SK-N-SH treated with all-trans-retinoic acid at 6 μM for 48 hours (cell line): ENCODE measurements around the gene SMPDL3A.

Source experiments
- ATAC-seq: fragments of 200-7000 bp; cut with Tn5 transposase; 3 replicates; pipeline ENCODE4 v1.9.1; 2020; ENCODE audit warnings: mild to moderate bottlenecking, moderate library complexity
- BACH2 ChIP-seq: fragments of 250-450 bp; sonication (Bioruptor Pico); IDR thresholded peaks from 2 replicates; pipeline ENCODE4 v1.9.0; 2021; ENCODE audit warnings: mild to moderate bottlenecking, borderline replicate concordance
- CREB5 ChIP-seq: fragments of 250-450 bp; sonication (Bioruptor Pico); IDR thresholded peaks from 2 replicates; pipeline ENCODE4 v1.5.1; 2020; ENCODE audit warnings: low read depth, mild to moderate bottlenecking, moderate library complexity
- CSDC2 ChIP-seq: fragments of 250-450 bp; sonication (Bioruptor Pico); IDR thresholded peaks from 2 replicates; pipeline ENCODE4 v1.5.0; 2020; ENCODE audit warnings: mild to moderate bottlenecking, moderate library complexity
- CSRNP3 ChIP-seq: fragments of 250-450 bp; sonication (Bioruptor Pico); IDR thresholded peaks from 2 replicates; pipeline ENCODE4 v1.5.1; 2021; ENCODE audit warnings: mild to moderate bottlenecking, moderate library complexity
- ESRRG ChIP-seq: fragments of 250-450 bp; sonication (Bioruptor Pico); IDR thresholded peaks from 2 replicates; pipeline ENCODE4 v1.6.1; 2021; ENCODE audit warnings: mild to moderate bottlenecking
- GLIS3 ChIP-seq: fragments of 250-450 bp; sonication (Bioruptor Pico); IDR thresholded peaks from 2 replicates; pipeline ENCODE4 v1.5.0; 2020; ENCODE audit warnings: mild to moderate bottlenecking, moderate library complexity
- ISL1 ChIP-seq: fragments of 250-450 bp; sonication (Bioruptor Pico); IDR thresholded peaks from 2 replicates; pipeline ENCODE4 v2.1.2; 2022; ENCODE audit warnings: mild to moderate bottlenecking, moderate library complexity
- OSR1 ChIP-seq: fragments of 250-450 bp; sonication (Bioruptor Pico); IDR thresholded peaks from 2 replicates; pipeline ENCODE4 v1.8.0; 2022; ENCODE audit warnings: moderate library complexity, mild to moderate bottlenecking, inconsistent platforms
- PATZ1 ChIP-seq: fragments of 250-450 bp; sonication (Bioruptor Pico); IDR thresholded peaks from 2 replicates; pipeline ENCODE4 v1.8.0; 2020; ENCODE audit warnings: mild to moderate bottlenecking, moderate library complexity, borderline replicate concordance
- POU6F1 ChIP-seq: fragments of 250-450 bp; sonication (Bioruptor Pico); IDR thresholded peaks from 2 replicates; pipeline ENCODE4 v1.8.0; 2021; ENCODE audit warnings: low read depth, mild to moderate bottlenecking, moderate library complexity, borderline replicate concordance
- RARB ChIP-seq: fragments of 250-450 bp; sonication (Bioruptor Pico); IDR thresholded peaks from 2 replicates; pipeline ENCODE4 v1.8.0; 2021; ENCODE audit warnings: mild to moderate bottlenecking, moderate library complexity
- SNAI2 ChIP-seq: fragments of 250-450 bp; sonication (Bioruptor Pico); IDR thresholded peaks from 2 replicates; pipeline ENCODE4 v1.5.0; 2020; ENCODE audit warnings: mild to moderate bottlenecking, moderate library complexity
- TCF4 ChIP-seq: fragments of 250-450 bp; sonication (Bioruptor Pico); IDR thresholded peaks from 2 replicates; pipeline ENCODE4 v1.8.0; 2021; ENCODE audit warnings: mild to moderate bottlenecking, moderate library complexity, borderline replicate concordance
- TOX ChIP-seq: fragments of 250-450 bp; sonication (Bioruptor Pico); IDR thresholded peaks from 2 replicates; pipeline ENCODE4 v1.8.0; 2021; ENCODE audit warnings: mild to moderate bottlenecking, moderate library complexity, borderline replicate concordance
- TSHZ2 ChIP-seq: fragments of 250-450 bp; sonication (Bioruptor Pico); IDR thresholded peaks from 2 replicates; pipeline ENCODE4 v1.5.0; 2020; ENCODE audit warnings: mild to moderate bottlenecking, moderate library complexity
- ZC3H10 ChIP-seq: fragments of 250-450 bp; sonication (Bioruptor Pico); IDR thresholded peaks from 2 replicates; pipeline ENCODE4 v1.5.1; 2021; ENCODE audit warnings: mild to moderate bottlenecking, moderate library complexity
- ZFP3 ChIP-seq: fragments of 250-450 bp; sonication (Bioruptor Pico); IDR thresholded peaks from 2 replicates; pipeline ENCODE4 v1.5.0; 2020; ENCODE audit warnings: mild to moderate bottlenecking, moderate library complexity
- ZFP30 ChIP-seq: fragments of 450-650 bp; formaldehyde crosslinking; IDR thresholded peaks from 2 replicates; pipeline ENCODE4 v1.5.0; 2022; ENCODE audit warnings: mild to moderate bottlenecking, moderate library complexity
- ZNF565 ChIP-seq: fragments of 450-650 bp; formaldehyde crosslinking; conservative IDR thresholded peaks from 2 replicates; pipeline ENCODE4 v1.5.0; 2020; ENCODE audit warnings: low read depth, mild to moderate bottlenecking, moderate library complexity
- ZNF70 ChIP-seq: fragments of 450-650 bp; formaldehyde crosslinking; IDR thresholded peaks from 2 replicates; pipeline ENCODE4 v1.5.0; 2020; ENCODE audit warnings: mild to moderate bottlenecking, moderate library complexity
- ZNF8 ChIP-seq: fragments of 450-650 bp; formaldehyde crosslinking; IDR thresholded peaks from 2 replicates; pipeline ENCODE4 v1.5.0; 2020; ENCODE audit warnings: mild to moderate bottlenecking, moderate library complexity

SMPDL3A gene

GRCh38 chr6:122839906-122840305 lies 50.8 kb downstream of the SMPDL3A start:
- TF ChIP-seq TOX (CRISPR knock-in tag): no peak
- TF ChIP-seq ZNF70 (CRISPR knock-in tag): no peak
- TF ChIP-seq OSR1 (CRISPR knock-in tag): no peak
- no peak for TF ChIP-seq SNAI2 (CRISPR knock-in tag)
- TF ChIP-seq ZFP3 (CRISPR knock-in tag): no peak
- no peak for TF ChIP-seq BACH2 (CRISPR knock-in tag)
- no peak for TF ChIP-seq GLIS3 (CRISPR knock-in tag)
- TF ChIP-seq CSDC2 (CRISPR knock-in tag): no peak
- no peak for TF ChIP-seq ISL1 (CRISPR knock-in tag)
- TF ChIP-seq ZC3H10 (CRISPR knock-in tag): no peak
- TF ChIP-seq ZFP30: no peak
- no peak for TF ChIP-seq ZNF565 (CRISPR knock-in tag)
- no peak for TF ChIP-seq ESRRG (CRISPR knock-in tag)
- no peak for TF ChIP-seq ZNF8
- TF ChIP-seq CSRNP3 (CRISPR knock-in tag): no peak
- no peak for TF ChIP-seq POU6F1 (CRISPR knock-in tag)
- no peak for TF ChIP-seq RARB (CRISPR knock-in tag)
- no peak for TF ChIP-seq CREB5 (CRISPR knock-in tag)
- ATAC-seq: peak; percentile 59

GRCh38 chr6:122845464-122845863 lies 56.4 kb downstream of the SMPDL3A start:
- no peak for TF ChIP-seq TSHZ2 (CRISPR knock-in tag)
- TF ChIP-seq TCF4 (CRISPR knock-in tag): no peak
- no peak for TF ChIP-seq OSR1 (CRISPR knock-in tag)
- TF ChIP-seq CSRNP3 (CRISPR knock-in tag): no peak
- TF ChIP-seq ZNF8: no peak
- no peak for TF ChIP-seq TOX (CRISPR knock-in tag)
- TF ChIP-seq SNAI2 (CRISPR knock-in tag): no peak
- TF ChIP-seq CSDC2 (CRISPR knock-in tag): no peak
- no peak for ATAC-seq

GRCh38 chr6:122845916-122846612 lies 57.0 kb downstream of the SMPDL3A start:
- no peak for ATAC-seq
- TF ChIP-seq ZFP3 (CRISPR knock-in tag): no peak
- TF ChIP-seq ISL1 (CRISPR knock-in tag): no peak
- no peak for TF ChIP-seq ZFP30
- no peak for TF ChIP-seq POU6F1 (CRISPR knock-in tag)
- TF ChIP-seq TOX (CRISPR knock-in tag): no peak
- TF ChIP-seq GLIS3 (CRISPR knock-in tag): no peak
- no peak for TF ChIP-seq ZNF565 (CRISPR knock-in tag)
- TF ChIP-seq TCF4 (CRISPR knock-in tag): no peak
- no peak for TF ChIP-seq ZNF70 (CRISPR knock-in tag)
- TF ChIP-seq RARB (CRISPR knock-in tag): no peak
- TF ChIP-seq OSR1 (CRISPR knock-in tag): no peak
- no peak for TF ChIP-seq PATZ1 (CRISPR knock-in tag)
